SK-N-SH treated with all-trans-retinoic acid at 6 μM for 48 hours (cell line): Measurements from ENCODE around the gene RNPEP.

Experiments used
- ATAC-seq: fragments of 200-7000 bp; cut with Tn5 transposase; 3 replicates; pipeline ENCODE4 v1.9.1; 2020; ENCODE audit warnings: mild to moderate bottlenecking, moderate library complexity
- ARNTL ChIP-seq: fragments of 450-650 bp; formaldehyde crosslinking; IDR thresholded peaks from 2 replicates; pipeline ENCODE4 v1.5.0; 2020; ENCODE audit warnings: low read depth, mild to moderate bottlenecking, moderate library complexity, borderline replicate concordance
- BACH2 ChIP-seq: fragments of 250-450 bp; sonication (Bioruptor Pico); IDR thresholded peaks from 2 replicates; pipeline ENCODE4 v1.9.0; 2021; ENCODE audit warnings: mild to moderate bottlenecking, borderline replicate concordance
- CREB5 ChIP-seq: fragments of 250-450 bp; sonication (Bioruptor Pico); IDR thresholded peaks from 2 replicates; pipeline ENCODE4 v1.5.1; 2020; ENCODE audit warnings: low read depth, mild to moderate bottlenecking, moderate library complexity
- CSDC2 ChIP-seq: fragments of 250-450 bp; sonication (Bioruptor Pico); IDR thresholded peaks from 2 replicates; pipeline ENCODE4 v1.5.0; 2020; ENCODE audit warnings: mild to moderate bottlenecking, moderate library complexity
- CSRNP3 ChIP-seq: fragments of 250-450 bp; sonication (Bioruptor Pico); IDR thresholded peaks from 2 replicates; pipeline ENCODE4 v1.5.1; 2021; ENCODE audit warnings: mild to moderate bottlenecking, moderate library complexity
- ESRRG ChIP-seq: fragments of 250-450 bp; sonication (Bioruptor Pico); IDR thresholded peaks from 2 replicates; pipeline ENCODE4 v1.6.1; 2021; ENCODE audit warnings: mild to moderate bottlenecking
- GLIS3 ChIP-seq: fragments of 250-450 bp; sonication (Bioruptor Pico); IDR thresholded peaks from 2 replicates; pipeline ENCODE4 v1.5.0; 2020; ENCODE audit warnings: mild to moderate bottlenecking, moderate library complexity
- ISL1 ChIP-seq: fragments of 250-450 bp; sonication (Bioruptor Pico); IDR thresholded peaks from 2 replicates; pipeline ENCODE4 v2.1.2; 2022; ENCODE audit warnings: mild to moderate bottlenecking, moderate library complexity
- OSR1 ChIP-seq: fragments of 250-450 bp; sonication (Bioruptor Pico); IDR thresholded peaks from 2 replicates; pipeline ENCODE4 v1.8.0; 2022; ENCODE audit warnings: moderate library complexity, mild to moderate bottlenecking, inconsistent platforms
- PPARA ChIP-seq: fragments of 250-450 bp; sonication (Bioruptor Pico); IDR thresholded peaks from 2 replicates; pipeline ENCODE4 v1.5.0; 2020; ENCODE audit warnings: mild to moderate bottlenecking, borderline replicate concordance
- SNAI2 ChIP-seq: fragments of 250-450 bp; sonication (Bioruptor Pico); IDR thresholded peaks from 2 replicates; pipeline ENCODE4 v1.5.0; 2020; ENCODE audit warnings: mild to moderate bottlenecking, moderate library complexity
- TCF4 ChIP-seq: fragments of 250-450 bp; sonication (Bioruptor Pico); IDR thresholded peaks from 2 replicates; pipeline ENCODE4 v1.8.0; 2021; ENCODE audit warnings: mild to moderate bottlenecking, moderate library complexity, borderline replicate concordance
- TOX ChIP-seq: fragments of 250-450 bp; sonication (Bioruptor Pico); IDR thresholded peaks from 2 replicates; pipeline ENCODE4 v1.8.0; 2021; ENCODE audit warnings: mild to moderate bottlenecking, moderate library complexity, borderline replicate concordance
- ZC3H10 ChIP-seq: fragments of 250-450 bp; sonication (Bioruptor Pico); IDR thresholded peaks from 2 replicates; pipeline ENCODE4 v1.5.1; 2021; ENCODE audit warnings: mild to moderate bottlenecking, moderate library complexity
- ZFP3 ChIP-seq: fragments of 250-450 bp; sonication (Bioruptor Pico); IDR thresholded peaks from 2 replicates; pipeline ENCODE4 v1.5.0; 2020; ENCODE audit warnings: mild to moderate bottlenecking, moderate library complexity
- ZFP30 ChIP-seq: fragments of 450-650 bp; formaldehyde crosslinking; IDR thresholded peaks from 2 replicates; pipeline ENCODE4 v1.5.0; 2022; ENCODE audit warnings: mild to moderate bottlenecking, moderate library complexity
- ZNF565 ChIP-seq: fragments of 450-650 bp; formaldehyde crosslinking; conservative IDR thresholded peaks from 2 replicates; pipeline ENCODE4 v1.5.0; 2020; ENCODE audit warnings: low read depth, mild to moderate bottlenecking, moderate library complexity
- ZNF70 ChIP-seq: fragments of 450-650 bp; formaldehyde crosslinking; IDR thresholded peaks from 2 replicates; pipeline ENCODE4 v1.5.0; 2020; ENCODE audit warnings: mild to moderate bottlenecking, moderate library complexity
- ZNF8 ChIP-seq: fragments of 450-650 bp; formaldehyde crosslinking; IDR thresholded peaks from 2 replicates; pipeline ENCODE4 v1.5.0; 2020; ENCODE audit warnings: mild to moderate bottlenecking, moderate library complexity
- TF ChIP-seq, protein P1 (sequence below): fragments of 250-450 bp; sonication (Bioruptor Pico); IDR thresholded peaks from 2 replicates; pipeline ENCODE4 v1.8.0; 2021; ENCODE audit warnings: low read depth, mild to moderate bottlenecking, moderate library complexity, borderline replicate concordance
- TF ChIP-seq, protein P2 (sequence below): fragments of 250-450 bp; sonication (Bioruptor Pico); IDR thresholded peaks from 2 replicates; pipeline ENCODE4 v1.8.0; 2020; ENCODE audit warnings: mild to moderate bottlenecking, moderate library complexity, borderline replicate concordance

The RNPEP gene

DNA sequence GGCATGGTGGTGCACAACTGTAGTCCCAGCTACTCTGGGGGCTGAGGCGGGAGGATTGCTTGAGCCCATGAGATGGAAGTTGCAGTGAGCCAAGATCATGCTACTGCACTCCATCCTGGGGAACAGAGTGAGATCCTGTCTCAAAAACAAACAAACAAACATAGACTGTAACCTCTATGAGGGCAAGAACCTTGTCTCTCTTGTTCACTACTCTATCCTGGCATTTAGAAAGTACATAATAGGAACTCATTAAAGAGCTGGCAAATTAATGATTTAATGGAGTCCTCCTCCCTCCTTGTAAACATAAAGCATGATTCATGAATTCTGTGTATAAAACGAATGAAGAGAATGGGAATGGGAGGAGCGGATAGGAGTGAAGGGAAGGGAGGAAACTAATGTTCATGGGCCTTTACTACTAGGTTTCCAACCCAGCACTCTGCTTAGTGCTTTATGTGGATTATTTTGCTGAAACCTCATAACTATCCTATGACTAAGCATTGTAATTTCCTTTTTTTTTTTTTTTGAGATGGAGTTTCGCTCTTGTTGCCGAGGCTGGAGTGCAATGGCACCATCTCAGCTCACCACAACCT lies 44.7 kb upstream of the RNPEP start:
- ATAC-seq, result peak; percentile 87
- no peak for TF ChIP-seq ISL1 (CRISPR knock-in tag)
- TF ChIP-seq, protein P1, sequence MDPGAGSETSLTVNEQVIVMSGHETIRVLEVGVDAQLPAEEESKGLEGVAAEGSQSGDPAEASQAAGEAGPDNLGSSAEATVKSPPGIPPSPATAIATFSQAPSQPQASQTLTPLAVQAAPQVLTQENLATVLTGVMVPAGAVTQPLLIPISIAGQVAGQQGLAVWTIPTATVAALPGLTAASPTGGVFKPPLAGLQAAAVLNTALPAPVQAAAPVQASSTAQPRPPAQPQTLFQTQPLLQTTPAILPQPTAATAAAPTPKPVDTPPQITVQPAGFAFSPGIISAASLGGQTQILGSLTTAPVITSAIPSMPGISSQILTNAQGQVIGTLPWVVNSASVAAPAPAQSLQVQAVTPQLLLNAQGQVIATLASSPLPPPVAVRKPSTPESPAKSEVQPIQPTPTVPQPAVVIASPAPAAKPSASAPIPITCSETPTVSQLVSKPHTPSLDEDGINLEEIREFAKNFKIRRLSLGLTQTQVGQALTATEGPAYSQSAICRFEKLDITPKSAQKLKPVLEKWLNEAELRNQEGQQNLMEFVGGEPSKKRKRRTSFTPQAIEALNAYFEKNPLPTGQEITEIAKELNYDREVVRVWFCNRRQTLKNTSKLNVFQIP (CRISPR knock-in tag), result no peak
- TF ChIP-seq CREB5 (CRISPR knock-in tag), result no peak
- no peak for TF ChIP-seq BACH2
- no peak for TF ChIP-seq ZFP3 (CRISPR knock-in tag)
- TF ChIP-seq ARNTL (CRISPR knock-in tag), result no peak
- TF ChIP-seq, protein P2, sequence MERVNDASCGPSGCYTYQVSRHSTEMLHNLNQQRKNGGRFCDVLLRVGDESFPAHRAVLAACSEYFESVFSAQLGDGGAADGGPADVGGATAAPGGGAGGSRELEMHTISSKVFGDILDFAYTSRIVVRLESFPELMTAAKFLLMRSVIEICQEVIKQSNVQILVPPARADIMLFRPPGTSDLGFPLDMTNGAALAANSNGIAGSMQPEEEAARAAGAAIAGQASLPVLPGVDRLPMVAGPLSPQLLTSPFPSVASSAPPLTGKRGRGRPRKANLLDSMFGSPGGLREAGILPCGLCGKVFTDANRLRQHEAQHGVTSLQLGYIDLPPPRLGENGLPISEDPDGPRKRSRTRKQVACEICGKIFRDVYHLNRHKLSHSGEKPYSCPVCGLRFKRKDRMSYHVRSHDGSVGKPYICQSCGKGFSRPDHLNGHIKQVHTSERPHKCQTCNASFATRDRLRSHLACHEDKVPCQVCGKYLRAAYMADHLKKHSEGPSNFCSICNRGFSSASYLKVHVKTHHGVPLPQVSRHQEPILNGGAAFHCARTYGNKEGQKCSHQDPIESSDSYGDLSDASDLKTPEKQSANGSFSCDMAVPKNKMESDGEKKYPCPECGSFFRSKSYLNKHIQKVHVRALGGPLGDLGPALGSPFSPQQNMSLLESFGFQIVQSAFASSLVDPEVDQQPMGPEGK (CRISPR knock-in tag), result no peak
- no peak for TF ChIP-seq GLIS3 (CRISPR knock-in tag)
- no peak for TF ChIP-seq ZNF8 (CRISPR knock-in tag)

DNA sequence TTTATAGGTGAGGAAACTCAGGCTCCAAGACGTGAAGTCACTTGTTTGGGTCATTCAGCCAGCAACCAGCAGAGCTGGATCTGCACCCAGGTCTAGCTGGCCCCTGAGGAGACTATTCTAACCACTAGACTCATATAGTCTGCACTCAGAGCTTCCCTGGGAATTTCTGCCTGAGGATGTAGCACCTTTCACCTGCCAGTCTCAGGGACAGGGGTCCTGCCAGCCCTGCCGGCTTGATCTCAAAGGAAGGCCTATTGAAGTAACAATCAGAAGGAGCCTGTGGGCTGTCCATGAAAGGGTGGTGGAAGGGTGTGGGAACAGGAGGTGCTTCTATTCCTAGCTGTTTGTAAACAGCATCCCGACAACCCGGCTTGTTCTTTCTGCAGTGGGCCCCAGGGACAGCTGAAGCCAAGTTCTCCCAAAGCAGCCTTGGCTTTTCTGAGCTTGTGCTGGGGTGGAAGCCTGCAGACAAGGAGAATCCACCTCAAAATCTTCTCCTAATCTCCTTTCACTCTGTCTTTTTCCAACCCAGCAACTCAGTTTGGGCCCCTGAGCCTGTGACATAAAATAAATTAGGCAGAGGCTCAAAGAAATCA lies 43.9 kb upstream of the RNPEP start:
- no peak for TF ChIP-seq ZFP3 (CRISPR knock-in tag)
- no peak for TF ChIP-seq ZFP30 (CRISPR knock-in tag)
- no peak for TF ChIP-seq ZC3H10 (CRISPR knock-in tag)
- no peak for TF ChIP-seq ZNF70 (CRISPR knock-in tag)
- TF ChIP-seq OSR1 (CRISPR knock-in tag), result no peak
- TF ChIP-seq PPARA (CRISPR knock-in tag), result no peak
- TF ChIP-seq TOX (CRISPR knock-in tag), result no peak
- no peak for TF ChIP-seq GLIS3 (CRISPR knock-in tag)
- TF ChIP-seq CSRNP3 (CRISPR knock-in tag), result no peak
- TF ChIP-seq CREB5 (CRISPR knock-in tag), result no peak
- no peak for TF ChIP-seq ZNF565 (CRISPR knock-in tag)
- TF ChIP-seq SNAI2, result no peak
- no peak for TF ChIP-seq CSDC2 (CRISPR knock-in tag)
- TF ChIP-seq ESRRG (CRISPR knock-in tag), result no peak
- no peak for TF ChIP-seq BACH2
- no peak for TF ChIP-seq ARNTL (CRISPR knock-in tag)
- ATAC-seq, result peak; percentile 37

DNA sequence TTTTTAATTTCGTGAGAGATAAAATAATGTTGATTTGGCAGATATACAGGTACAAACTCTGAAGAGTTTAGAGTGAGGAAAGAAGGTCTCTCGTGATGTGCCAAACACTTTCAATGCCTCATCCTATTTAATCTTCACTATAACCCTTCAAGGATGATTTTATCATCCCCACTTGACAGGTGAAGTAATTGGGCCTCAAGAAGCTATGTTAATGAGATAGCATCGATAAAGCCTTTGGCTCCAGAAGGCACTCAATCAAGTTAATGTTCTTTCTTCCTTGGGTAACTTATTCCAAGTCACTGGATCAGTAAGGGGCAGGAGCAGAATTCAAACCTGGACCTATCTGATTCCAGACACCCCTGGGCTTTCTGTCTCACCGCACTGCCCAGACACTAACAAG lies 43.3 kb upstream of the RNPEP start:
- TF ChIP-seq BACH2 (no peak), TCF4 (CRISPR knock-in tag) (no peak), ZNF8 (CRISPR knock-in tag) (no peak), ISL1 (CRISPR knock-in tag) (no peak), TOX (CRISPR knock-in tag) (no peak), GLIS3 (CRISPR knock-in tag) (no peak), ZC3H10 (CRISPR knock-in tag) (no peak), CSDC2 (CRISPR knock-in tag) (no peak), OSR1 (CRISPR knock-in tag) (no peak), ZFP3 (CRISPR knock-in tag) (no peak), PPARA (CRISPR knock-in tag) (no peak), ZFP30 (CRISPR knock-in tag) (no peak)
- TF ChIP-seq, protein P2 (CRISPR knock-in tag), result no peak
- no peak for ATAC-seq
